NCI-H226 (cell line): ENCODE data around the gene HEATR5A.

Experiments used
- DNase-seq: peaks from one replicate; pipeline ENCODE4 v3.0.0-alpha.2; 2015

The HEATR5A gene

DNA sequence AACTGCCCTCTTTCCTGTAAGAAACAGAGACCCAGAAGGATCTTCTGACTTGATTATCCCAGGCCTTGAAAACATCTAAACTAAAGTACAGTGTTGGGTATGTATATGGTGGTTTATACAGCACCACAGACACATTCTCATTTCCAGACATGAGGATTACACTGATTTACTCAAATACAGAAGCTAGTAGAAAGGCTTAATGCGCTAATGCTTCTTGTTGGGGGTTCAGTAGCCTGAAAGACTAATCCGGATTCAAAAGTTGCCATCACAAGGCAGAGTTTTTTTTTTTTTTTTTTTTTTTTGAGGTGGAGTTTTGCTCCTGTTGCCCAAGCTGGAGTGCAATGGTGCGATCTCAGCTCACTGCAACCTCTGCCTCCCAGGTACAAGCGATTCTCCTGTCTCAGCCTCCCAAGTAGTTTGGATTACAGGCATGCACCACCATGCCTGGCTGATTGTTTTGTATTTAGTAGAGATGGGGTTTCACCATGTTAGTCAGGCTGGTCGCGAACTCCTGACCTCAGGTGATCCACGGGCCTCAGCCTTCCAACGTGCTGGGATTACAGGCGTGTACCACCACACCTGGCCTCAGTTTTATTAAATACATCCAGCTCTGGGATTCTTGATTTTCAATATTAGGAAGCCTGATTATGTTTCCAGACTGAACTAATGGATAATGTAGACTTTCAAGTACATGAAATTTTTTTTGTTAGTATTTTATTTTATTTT is 166.4 kb downstream of the HEATR5A start:
- no peak for DNase-seq

DNA sequence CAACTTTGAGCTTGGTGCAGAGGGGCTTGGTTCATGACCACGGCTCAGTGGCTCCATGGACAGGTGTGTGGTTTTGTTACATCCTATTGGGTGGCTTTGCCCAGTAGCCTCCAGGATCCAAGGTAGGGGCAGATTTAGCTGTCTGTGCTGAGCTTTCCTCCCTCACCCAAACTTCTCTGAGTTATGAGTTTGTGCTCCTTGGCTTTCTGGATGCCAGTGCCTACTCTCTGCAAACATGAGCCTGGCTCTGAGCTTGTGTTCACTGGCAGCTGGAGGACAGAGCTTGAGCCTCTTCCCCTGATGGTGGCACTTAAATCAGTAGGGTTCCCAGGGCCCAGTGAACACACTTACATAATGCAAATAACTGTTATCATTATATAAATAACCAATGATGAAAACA is 167.5 kb downstream of the HEATR5A start:
- no peak for DNase-seq

DNA sequence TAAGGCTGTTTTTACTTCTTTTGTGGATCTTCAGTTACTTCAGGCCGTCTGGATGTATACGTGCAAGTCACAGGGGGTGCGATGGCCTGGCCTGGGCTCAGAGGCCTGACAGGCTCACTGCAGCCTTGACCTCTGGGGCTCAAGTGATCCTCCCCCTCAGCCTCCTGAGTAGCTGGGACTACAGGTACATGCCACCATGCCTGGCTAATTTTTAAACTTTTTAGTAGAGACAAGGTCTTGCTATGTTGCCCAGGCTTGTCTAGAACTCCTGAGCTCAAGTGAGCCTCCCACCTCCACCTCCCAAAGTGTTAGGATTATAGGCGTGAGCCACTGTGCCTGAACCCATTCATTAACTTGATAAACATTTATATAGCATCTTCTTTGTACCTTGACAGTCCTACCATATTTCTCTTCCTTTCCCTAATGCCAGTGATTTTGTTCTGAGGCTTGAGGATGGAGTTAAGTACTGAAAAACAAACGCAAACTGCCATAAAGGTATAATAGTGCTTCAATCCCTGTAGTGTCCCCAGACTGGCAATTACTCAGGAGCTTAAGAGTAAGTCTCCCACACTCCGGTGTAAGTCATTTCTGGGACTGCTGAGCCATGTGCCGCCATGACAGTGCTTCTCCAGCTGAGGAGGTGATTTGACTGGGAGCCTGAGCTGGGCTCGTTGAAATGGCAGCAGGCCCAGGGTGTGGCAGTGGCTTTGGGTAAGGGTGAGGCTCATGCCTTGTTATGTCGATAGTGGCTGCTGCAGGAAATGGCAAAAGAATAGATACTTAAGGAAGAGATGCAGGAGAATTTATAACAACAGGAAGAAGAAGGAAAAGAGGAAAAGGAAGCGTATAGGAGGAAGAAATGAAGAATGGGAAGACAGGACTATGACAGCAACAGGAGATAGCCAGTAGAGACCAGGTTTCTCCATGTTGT is 169.1 kb downstream of the HEATR5A start:
- no peak for DNase-seq

DNA sequence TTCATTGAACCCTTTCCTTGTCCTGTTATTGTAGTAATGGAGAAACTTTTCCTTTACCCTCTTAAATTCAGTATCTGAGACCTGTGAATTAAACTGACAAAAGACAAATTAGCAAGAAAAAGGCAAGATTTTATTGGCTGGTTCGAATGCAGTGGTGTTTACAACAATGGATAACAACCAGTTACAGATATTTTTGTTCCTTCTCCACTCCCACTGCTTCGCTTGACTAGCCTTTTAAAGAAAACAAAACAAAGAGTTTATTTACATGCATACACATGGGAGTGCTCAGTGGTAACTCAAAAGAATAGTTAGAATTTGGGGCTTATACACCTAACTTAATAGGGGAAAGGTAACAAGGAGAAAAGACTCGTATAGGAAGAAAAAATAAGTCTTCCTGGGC is 175.7 kb downstream of the HEATR5A start:
- no peak for DNase-seq

DNA sequence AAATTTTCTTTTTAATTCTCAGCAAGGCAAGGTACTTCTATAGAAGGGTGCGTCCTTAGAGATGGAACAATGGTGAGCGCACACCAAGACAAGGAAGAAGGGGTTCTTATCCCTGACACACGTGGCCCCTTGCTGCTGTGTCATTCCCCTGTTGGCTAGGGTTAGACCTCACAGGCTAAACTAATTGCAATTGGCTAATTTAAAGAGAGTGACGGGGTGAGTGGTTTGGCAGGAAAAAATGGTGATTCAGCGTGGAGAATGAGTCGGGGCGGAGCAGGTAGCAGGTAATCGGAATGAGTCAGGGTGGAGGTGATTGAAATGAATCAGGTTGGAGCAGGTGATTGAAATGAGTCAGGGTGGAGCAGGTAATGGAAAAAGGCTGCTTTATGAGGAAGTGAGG is 176.5 kb downstream of the HEATR5A start:
- peak; percentile 7 for DNase-seq

DNA sequence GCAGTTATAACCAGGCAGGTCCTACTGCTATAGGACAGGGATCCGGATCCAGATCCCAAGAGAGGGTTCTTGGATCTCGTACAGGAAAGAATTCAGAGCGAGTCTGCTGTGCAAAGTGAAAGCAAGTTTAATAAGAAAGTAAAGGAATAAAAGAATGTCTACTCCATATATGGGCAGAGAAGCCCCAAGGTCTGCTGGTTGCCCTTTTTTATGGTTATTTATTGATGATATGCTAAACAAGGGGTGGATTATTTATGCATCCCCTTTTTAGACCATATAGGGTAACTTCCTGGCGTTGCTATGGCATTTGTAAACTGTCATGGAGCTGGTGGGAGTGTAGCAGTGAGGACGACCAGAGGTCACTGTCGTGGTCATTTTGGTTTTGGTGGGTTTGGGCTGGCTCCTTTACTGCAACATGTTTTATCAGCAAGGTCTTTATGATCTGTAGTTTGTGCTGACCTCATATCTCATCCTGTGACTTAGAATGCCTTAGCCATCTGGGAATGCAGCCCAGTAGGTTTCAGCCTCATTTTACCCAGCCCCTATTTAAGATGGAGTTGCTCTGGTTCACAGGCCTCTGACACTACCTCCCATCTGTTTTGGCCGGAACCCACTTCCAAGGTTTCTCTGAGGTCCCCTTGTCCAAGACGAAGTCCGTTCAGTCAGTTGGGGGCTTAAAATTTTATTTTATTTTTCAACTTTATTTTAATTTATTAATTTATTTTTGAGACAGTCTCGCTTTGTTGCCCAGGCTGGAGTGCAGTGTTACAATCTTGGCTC is 178.0 kb downstream of the HEATR5A start:
- DNase-seq = peak; percentile 57
